HUDEP-2 (cell line): ENCODE results near the gene SPAG4.

Experiments used
- DNase-seq, 76 experiments: peaks; one replicate each; lab custom pipeline; 2025; ENCODE audit not compliant: unreplicated experiment in 76 of 76; lab: John Stamatoyannopoulos, UW

SPAG4 gene

DNA sequence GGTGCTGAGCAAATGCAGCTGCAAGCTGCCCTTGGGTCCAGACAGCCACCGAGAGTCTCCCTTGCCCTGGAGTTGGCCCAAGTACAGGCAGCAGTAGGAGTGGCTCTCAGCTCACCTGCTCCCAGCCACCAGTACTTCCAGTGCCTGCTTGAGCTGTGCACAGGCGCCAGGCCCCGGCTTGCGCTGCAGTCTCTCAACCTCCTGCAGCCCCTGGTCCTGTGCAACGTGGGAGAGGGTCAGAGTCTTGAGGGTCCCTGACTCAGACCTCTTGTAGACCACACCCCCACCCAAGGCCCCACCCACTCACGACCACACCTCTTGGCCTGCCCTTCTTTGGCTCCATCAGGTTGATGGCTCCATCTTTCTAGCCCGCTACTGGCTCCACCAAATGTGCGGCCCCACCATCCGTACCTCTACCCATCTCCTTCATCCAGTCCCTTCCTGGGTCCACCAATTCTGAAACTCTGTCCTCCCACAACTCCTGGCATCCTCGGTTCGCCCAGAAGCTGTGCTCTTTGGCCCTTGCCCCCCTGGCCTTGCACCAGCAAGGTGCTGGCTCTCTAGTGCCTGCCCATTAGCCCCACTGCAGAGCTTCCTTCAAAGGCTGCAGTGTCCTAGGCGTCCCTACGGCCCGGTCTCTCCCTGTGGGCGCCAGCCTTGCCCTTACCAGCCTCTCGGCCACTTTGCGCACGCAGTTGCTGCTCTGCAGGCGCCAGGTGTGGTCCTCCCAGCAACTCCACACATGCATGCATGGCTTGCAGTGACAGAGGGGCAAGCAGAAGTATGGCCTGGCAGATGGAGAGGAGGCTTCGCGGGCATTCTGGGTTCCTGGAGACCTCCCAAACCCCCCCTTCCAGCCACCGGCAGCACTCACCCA is 16.5 kb upstream of the SPAG4 start:
- no peak for DNase-seq

DNA sequence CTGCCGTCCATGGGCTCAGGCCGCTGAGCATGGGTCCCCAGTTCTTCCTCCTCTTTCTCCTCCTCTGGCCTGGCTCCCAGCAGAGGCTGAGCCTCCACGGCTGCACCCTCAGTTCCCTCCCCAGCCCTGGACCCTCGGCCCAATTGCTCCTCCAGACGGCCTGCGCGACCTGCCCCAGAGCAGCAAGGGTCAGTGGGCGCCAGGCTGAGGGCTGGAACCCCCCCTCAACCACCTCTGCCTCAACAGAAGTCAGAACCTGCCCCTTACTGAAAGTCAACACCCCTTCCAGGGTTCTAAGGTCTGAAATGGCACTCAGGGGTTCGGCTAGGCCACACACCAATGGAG is 15.9 kb upstream of the SPAG4 start:
- no peak for DNase-seq

GRCh38 chr20:35600176-35600992 is 15.2 kb upstream of the SPAG4 start:
- DNase-seq: no peak

- DNase-seq: peak in 66 of 76 experiments; percentile 8 to 77 (median 49)
These were observed 14.3 kb upstream of the SPAG4 start for GRCh38 chr20:35600993-35601973.

DNA sequence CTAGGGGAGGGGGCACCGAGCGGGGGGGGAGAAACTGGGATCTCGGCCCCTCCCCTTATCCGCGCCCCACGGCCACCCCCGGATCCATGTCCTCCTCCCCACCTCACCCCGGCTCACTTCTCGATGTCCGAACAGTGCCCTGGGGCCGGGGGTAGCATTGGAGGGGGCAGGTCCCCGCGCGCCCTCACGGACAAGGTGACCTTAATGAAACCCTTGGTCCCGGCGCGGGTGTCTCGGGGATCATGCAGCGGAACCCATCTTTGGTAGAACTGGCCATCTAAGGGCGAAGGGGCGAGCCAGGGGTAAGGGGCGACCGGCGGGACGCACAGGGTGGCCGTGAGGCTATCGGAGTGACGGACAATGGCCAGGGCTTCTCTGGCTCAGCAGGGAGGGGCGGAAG is 13.6 kb upstream of the SPAG4 start:
- DNase-seq: no peak

GRCh38 chr20:35602851-35603495 is 12.7 kb upstream of the SPAG4 start:
- DNase-seq: no peak

DNA sequence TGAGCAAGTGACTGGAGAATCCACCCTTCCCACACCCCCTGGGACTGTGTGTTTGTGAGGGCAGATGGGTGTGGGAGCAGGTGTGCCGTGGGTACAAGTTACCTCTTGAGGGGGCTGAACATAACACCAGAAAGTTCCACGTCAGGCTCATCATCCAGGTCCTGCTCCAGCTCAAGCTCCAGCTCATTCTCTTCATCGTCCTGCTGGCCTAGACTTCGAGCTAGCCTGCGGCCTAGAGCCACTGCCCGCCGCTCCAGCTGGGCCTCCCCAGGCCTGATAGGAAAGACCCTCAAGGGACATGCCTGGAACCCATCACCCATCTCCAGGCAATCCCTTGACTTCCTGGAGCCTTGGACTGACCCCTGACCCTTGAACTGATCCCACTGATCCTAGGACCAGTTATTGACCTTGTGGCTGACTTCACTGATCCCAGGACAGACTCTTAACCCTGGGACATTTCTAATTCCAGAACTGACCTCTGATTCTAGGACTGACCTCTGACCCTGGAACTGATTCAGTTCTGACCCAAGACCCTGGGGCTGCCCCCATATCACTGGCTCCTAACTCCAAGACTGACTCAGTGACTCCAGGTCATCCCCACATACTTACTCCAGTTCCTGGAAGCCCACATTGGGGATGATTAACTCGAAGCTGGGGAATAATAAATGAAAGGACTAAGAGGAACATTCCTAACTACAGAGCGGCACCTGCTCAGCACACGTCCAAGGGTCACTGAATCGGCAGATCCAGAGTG is 11.8 kb upstream of the SPAG4 start:
- no peak for DNase-seq

DNA sequence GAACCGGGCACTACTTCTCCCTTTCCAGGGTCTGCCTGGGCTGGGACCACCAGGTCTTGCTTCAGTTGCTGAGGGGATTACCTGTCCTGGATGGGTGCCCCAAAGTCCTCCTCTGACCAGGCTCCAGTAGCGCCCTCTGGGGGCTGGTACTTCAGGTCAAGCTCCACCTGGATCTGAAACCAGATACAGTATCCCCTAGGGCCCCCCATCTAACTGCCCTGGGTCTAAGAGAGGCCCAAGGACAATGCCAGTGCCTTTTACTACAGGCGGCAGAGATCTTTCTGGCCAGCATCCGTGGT is 11.2 kb upstream of the SPAG4 start:
- DNase-seq: peak in 8 of 76 experiments; percentile 9 to 35 (median 18)

GRCh38 chr20:35606127-35606526 is 9.5 kb upstream of the SPAG4 start:
- no peak for DNase-seq

GRCh38 chr20:35607003-35607735 is 8.5 kb upstream of the SPAG4 start:
- no peak for DNase-seq

DNA sequence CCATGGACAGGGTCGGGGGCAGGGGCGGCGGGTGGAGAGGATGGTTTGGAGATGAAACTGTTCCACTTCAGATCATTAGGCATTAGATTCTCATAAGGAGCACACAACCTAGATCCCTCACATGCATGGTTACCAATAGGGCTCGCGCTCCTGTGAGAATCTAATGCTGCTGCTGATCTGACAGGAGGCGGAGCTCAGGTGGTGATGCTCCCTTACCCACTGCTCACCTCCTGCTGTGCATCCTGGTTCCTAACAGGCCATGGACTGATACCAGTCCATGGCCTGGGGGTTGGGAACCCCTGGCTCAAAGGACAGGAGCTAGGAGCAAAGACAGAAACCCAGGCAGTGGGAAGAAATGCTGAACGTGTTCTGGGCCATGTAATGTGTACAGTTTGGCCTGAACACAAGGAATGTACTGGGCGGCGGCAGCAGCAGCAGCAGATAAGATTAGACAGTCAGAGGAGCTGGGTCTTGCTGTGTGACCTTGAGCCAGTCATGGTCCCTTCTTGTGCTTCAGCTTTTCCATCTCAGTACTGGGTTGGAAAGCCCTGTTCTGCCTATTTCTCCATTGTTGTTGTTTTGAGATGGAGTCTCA is 4.7 kb upstream of the SPAG4 start:
- peak in 63 of 76 experiments; percentile 8 to 77 (median 41) for DNase-seq

DNA sequence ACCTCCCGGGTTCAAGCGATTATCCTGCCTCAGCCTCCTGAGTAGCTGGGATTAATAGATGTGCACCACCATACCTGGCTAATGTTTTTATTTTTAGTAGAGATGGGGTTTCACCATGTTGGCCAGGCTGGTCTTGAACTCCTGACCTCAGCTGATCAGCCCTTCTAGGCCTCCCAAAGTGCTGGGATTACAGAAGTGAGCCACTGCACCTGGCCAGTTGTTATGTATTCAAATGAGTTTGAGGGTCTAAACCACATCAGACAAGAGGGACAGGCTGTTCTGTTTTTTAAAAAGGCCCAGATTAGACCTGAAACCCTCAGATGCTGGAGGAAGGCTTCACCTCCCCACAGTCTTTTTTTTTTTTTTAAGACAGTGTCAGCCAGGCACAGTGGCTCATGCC is 4.1 kb upstream of the SPAG4 start:
- no peak for DNase-seq

DNA sequence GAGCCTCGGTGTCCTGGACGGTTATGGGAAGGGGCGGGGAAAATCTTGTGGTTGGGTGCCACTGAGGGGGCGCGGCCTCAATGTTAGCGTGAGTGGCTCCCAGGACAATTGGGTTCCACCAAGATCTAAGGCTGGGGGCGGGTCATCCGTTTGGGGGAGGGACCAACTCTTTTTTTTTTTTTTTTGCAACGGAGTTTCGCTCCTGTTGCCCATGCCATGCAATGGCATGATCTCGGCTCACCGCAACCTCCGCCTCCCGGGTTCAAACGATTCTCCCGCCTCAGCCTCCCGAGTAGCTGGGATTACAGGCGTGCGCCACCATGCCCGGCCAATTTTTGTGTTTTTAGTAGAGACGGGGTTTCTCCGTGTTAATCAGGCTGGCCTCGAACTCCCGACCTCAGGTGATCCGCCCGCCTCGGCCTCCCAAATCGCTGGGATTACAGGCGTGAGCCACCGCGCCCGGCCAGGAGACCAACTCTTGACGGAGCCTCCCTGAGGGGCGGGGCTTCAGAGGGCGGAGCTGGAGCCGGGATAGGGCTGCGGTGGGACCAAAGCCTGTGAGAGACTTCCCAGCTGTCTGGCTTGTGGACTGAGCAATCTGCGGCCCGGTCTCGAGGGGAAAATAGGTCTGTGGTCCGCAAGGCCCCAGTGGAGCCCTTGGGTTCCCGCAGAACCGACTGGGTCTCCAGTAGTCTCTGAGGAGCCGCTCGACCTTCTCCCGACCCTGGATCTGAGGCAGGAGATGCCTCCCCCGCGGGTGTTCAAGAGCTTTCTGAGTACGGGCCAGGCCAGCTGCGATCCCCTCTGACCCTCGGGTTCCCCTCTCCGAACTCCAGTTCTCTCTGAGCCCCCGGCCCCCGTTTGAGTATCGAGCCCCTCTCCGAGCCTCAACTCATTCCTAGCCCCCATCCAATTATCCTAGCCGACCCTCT is 1.1 kb downstream of the SPAG4 start:
- peak in 75 of 76 experiments; percentile 15 to 96 (median 76) for DNase-seq

DNA sequence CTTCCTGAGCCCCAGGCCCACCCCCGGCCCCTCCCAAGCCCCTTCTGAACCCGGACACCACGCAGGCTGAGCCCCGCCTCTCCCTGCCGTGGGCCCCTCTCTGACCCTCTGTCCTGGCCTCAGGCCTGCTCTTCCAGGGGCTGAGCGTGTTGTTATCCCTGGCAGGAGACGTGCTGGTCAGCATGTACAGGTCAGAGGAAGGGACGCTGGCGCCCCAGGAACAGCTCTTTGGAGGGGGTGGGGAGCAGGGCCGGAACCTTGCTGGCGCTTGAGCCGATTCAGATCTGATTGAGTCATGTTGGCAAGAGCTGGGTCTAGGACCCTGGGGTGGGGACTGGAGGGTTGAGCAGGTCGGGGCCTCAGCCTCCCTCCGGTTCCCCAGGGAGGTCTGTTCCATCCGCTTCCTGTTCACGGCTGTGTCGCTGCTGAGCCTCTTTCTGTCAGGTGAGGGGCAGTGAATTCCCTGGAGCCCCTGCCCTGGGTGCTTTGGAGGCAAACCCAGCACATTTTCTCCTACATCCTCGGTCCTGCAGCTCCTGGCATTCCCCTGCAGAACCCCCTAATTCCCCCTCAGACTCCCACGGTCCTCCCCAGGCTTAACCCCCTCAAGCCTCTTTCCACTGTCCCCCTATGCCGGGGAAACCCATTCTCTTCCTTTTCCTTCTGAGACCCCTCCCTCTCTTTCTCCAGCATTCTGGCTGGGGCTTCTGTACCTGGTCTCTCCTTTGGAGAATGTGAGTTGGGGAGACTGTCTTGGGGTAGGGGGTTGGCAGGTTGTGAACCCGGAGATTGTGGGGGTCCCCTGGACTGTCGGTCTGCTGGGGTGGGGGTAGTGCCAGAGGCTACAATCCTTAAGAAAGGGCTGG is 2.0 kb downstream of the SPAG4 start:
- DNase-seq: peak in 51 of 76 experiments; percentile 8 to 69 (median 33)

GRCh38 chr20:35618263-35619131 is 2.9 kb downstream of the SPAG4 start:
- peak in 8 of 76 experiments; percentile 7 to 49 (median 24) for DNase-seq
